ENCODE data around the gene CAND1. TPM values are rescaled to one million over a fixed set of nuclear protein-coding genes. Genes with fewer than 3 reads are reported as not detected.

Gene CAND1
- total RNA-seq, 4 donors from 2014 or later: 58.3 to 82.7 (median 74.6) TPM

DNA sequence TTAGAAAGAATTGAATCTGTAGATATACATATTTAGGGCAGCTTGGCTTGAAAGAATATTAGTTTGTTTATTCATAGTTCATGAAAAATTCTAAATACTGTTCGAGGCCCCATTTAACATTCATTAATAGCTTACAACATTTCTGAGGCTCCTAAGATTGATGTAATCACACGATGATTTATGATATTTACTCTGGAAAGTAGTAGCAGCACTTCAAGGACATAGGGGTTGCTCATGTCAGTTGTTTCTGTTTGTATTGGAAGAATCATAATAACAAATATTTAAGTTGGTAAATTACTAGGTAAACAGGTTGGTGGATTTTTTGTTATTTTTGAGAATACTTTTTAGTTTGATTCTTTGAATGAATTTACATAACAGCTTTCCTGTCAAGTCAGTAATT is 30.4 kb downstream of the CAND1 start:
- Histone ChIP-seq H3K9me3 (no peaks in the 10 kb centered on the region), H3K27me3 (no peaks in the 10 kb centered on the region), H3K27ac (no peak overlapping the region), H3K4me3 (no peak overlapping the region), H3K4me1 (no peaks in the 10 kb centered on the region), H3K36me3 (peaks cover 0 to 67% (median 0%) of the 10 kb centered on the region in 3 donors)
- DNase-seq: no peak
- TF ChIP-seq, protein P1, sequence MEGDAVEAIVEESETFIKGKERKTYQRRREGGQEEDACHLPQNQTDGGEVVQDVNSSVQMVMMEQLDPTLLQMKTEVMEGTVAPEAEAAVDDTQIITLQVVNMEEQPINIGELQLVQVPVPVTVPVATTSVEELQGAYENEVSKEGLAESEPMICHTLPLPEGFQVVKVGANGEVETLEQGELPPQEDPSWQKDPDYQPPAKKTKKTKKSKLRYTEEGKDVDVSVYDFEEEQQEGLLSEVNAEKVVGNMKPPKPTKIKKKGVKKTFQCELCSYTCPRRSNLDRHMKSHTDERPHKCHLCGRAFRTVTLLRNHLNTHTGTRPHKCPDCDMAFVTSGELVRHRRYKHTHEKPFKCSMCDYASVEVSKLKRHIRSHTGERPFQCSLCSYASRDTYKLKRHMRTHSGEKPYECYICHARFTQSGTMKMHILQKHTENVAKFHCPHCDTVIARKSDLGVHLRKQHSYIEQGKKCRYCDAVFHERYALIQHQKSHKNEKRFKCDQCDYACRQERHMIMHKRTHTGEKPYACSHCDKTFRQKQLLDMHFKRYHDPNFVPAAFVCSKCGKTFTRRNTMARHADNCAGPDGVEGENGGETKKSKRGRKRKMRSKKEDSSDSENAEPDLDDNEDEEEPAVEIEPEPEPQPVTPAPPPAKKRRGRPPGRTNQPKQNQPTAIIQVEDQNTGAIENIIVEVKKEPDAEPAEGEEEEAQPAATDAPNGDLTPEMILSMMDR (IDR thresholded peaks at IDR 0.05): no peak
- TF ChIP-seq POLR2A (IDR thresholded peaks at IDR 0.05): no peak

DNA sequence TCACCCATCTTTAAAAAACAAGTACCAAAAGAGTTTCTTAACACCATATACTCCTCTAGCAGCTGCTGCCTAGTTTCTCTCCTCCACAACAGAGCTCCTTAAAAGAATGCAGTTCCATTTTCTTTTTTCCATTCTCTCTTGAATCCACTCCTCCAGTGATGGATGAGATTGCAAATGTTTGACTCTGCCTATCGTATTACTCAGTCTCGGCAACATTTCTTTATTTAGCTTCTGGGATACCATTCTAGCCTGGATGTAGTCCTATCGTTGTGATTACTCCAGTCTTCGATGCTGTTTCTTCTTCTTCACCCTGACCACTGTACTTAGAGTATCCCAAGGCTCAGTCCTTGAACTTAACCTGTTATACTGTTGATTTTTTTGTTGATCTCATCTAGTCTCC is 30.8 kb downstream of the CAND1 start:
- TF ChIP-seq, protein P1 (IDR thresholded peaks at IDR 0.05): no peak
- no peak for TF ChIP-seq POLR2A (IDR thresholded peaks at IDR 0.05)
- no peaks in the 10 kb centered on the region for H3K27me3 ChIP-seq
- H3K4me3 ChIP-seq: no peak overlapping the region
- H3K27ac ChIP-seq: no peak overlapping the region
- DNase-seq: no peak
- H3K4me1 ChIP-seq: no peaks in the 10 kb centered on the region
- H3K36me3 ChIP-seq: peaks cover 0 to 69% (median 0%) of the 10 kb centered on the region in 3 donors
- no peaks in the 10 kb centered on the region for H3K9me3 ChIP-seq

DNA sequence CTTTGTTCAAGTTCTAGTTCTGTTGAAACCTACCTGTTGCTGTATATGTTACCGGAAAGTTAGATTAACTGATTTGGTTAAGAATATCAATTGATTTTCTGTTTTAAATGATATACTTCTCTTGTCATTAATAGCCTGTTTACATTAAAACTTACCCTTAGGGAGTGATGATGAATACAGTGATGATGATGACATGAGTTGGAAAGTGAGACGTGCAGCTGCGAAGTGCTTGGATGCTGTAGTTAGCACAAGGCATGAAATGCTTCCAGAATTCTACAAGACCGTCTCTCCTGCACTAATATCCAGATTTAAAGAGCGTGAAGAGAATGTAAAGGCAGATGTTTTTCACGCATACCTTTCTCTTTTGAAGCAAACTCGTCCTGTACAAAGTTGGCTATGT is 33.0 kb downstream of the CAND1 start:
- DNase-seq: no peak
- H3K27me3 ChIP-seq: no peaks in the 10 kb centered on the region
- H3K4me1 ChIP-seq: no peaks in the 10 kb centered on the region
- H3K9me3 ChIP-seq: no peaks in the 10 kb centered on the region
- H3K27ac ChIP-seq: no peak overlapping the region
- no peak for TF ChIP-seq POLR2A (IDR thresholded peaks at IDR 0.05)
- TF ChIP-seq, protein P1 (IDR thresholded peaks at IDR 0.05): no peak
- H3K36me3 ChIP-seq: peaks cover 0 to 77% (median 0%) of the 10 kb centered on the region in 3 donors
- H3K4me3 ChIP-seq: no peak overlapping the region

DNA sequence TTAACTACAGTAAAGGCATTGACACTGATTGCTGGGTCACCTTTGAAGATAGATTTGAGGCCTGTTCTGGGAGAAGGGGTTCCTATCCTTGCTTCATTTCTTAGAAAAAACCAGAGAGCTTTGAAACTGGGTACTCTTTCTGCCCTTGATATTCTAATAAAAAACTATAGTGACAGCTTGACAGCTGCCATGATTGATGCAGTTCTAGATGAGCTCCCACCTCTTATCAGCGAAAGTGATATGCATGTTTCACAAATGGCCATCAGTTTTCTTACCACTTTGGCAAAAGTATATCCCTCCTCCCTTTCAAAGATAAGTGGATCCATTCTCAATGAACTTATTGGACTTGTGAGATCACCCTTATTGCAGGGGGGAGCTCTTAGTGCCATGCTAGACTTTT is 36.4 kb downstream of the CAND1 start:
- no peak for DNase-seq
- Histone ChIP-seq H3K36me3 (peaks cover 0 to 83% (median 0%) of the 10 kb centered on the region in 3 donors), H3K4me1 (no peaks in the 10 kb centered on the region), H3K27ac (no peak overlapping the region), H3K27me3 (no peaks in the 10 kb centered on the region), H3K9me3 (no peaks in the 10 kb centered on the region), H3K4me3 (no peak overlapping the region)
- TF ChIP-seq, protein P1 (IDR thresholded peaks at IDR 0.05): no peak
- TF ChIP-seq POLR2A (IDR thresholded peaks at IDR 0.05): no peak

DNA sequence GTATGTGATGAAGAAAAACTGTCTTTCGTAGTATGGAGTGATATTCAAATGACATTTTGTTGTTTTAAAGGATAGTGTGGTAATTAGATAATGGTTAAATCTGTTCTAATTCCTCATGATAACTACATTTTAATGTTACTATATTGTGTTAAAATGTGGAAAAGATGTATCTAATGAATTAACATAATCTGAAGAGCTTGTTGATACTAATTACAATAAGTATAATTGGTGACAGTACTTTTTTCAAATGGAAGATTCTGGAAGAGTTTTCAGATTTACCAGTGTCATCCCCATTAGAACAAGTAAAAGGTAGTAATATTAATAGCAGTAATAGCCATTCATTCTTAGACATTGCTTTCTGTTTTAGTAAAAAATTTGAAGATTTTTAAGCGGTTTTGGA is 37.6 kb downstream of the CAND1 start:
- Histone ChIP-seq H3K4me1 (no peaks in the 10 kb centered on the region), H3K27me3 (no peaks in the 10 kb centered on the region), H3K9me3 (no peaks in the 10 kb centered on the region), H3K4me3 (no peak overlapping the region), H3K27ac (no peak overlapping the region), H3K36me3 (peaks cover 0 to 93% (median 0%) of the 10 kb centered on the region in 3 donors)
- DNase-seq: no peak
- TF ChIP-seq POLR2A (IDR thresholded peaks at IDR 0.05): no peak
- TF ChIP-seq, protein P1 (IDR thresholded peaks at IDR 0.05): no peak

DNA sequence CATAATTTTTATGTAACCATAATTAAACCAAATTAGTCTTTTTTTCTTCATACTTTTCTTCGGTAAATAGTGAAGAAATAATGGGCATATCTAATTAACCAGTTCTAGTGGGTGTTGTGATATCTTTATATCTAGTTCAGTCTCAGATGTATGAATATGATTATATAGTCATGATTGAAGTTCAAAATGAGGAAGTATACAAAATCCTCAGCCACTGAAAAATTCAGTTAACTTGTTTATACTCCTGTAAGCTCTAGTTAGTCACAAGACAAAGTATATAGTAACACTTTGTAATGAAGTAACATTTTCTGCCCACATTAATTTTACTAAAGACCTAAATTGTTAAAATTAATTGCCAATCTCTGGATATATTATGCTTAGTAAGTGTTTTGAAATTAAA is 46.5 kb downstream of the CAND1 start:
- Histone ChIP-seq H3K4me1 (no peaks in the 10 kb centered on the region), H3K27me3 (no peaks in the 10 kb centered on the region), H3K4me3 (no peak overlapping the region), H3K9me3 (no peaks in the 10 kb centered on the region), H3K36me3 (peaks cover 0 to 48% (median 0%) of the 10 kb centered on the region in 3 donors), H3K27ac (no peak overlapping the region)
- no peak for DNase-seq
- no peak for TF ChIP-seq POLR2A (IDR thresholded peaks at IDR 0.05)
- TF ChIP-seq, protein P1 (IDR thresholded peaks at IDR 0.05): no peak

Data from Peyer's patch (tissue), 4 donors.